ENCODE data around the gene ATP11A.

GRCh38 chr13:112877066-112877465 is 187.2 kb downstream of the ATP11A start:
- TF ChIP-seq CTCF (IDR thresholded peaks at IDR 0.05) (no peak), POLR2A (IDR thresholded peaks at IDR 0.05) (no peak)

Measured in thyroid gland (tissue), 4 donors.